H1 (cell line): ENCODE measurements around the gene MED12L. TPM values are rescaled to one million over a fixed set of nuclear protein-coding genes. Genes with fewer than 3 reads are reported as not detected.
"Not testable (repeated sequence)": the region's sequence is repeated elsewhere in the genome, so short reads cannot be mapped to it uniquely, and the experiment has no call there.

Source experiments
- CTCF ChIA-PET: fragments of 300-600 bp; sonication (Branson Sonifier 250); formaldehyde crosslinking; loops from one replicate; lab custom pipeline; 2021; ENCODE audit not compliant: partially characterized antibody; lab: Charles Lee
- POLR2A ChIA-PET: fragments of 300-600 bp; sonication (Branson Sonifier 250); formaldehyde crosslinking; loops from one replicate; lab custom pipeline; 2021; ENCODE audit warnings: inconsistent platforms; ENCODE audit not compliant: partially characterized antibody; lab: Charles Lee
- DNase-seq, 2 experiments: peaks; one replicate each; pipeline versions ENCODE4 v3.0.0 to v3.0.0-alpha.2; 2010 to 2022; ENCODE audit warnings: low spot score in 2 of 2, low read depth in 1 of 2, mixed read lengths in 1 of 2
- FAIRE-seq: peaks from 2 replicates; lab custom pipeline; 2011; peaks lifted over from hg19 to GRCh38; lab: Jason Lieb, UNC
- H2AFZ ChIP-seq: 2 replicates; pipeline ENCODE4 v1.8.1; 2012; ENCODE audit warnings: low read length, inconsistent platforms
- H2AK5ac ChIP-seq: 2 replicates; pipeline ENCODE4 v1.6.1; 2013; ENCODE audit warnings: low read depth, low read length
- H2BK120ac ChIP-seq: replicated peaks from 2 replicates; pipeline ENCODE3; 2013; ENCODE audit warnings: low read depth, low read length, inconsistent platforms
- H2BK12ac ChIP-seq: 2 replicates; pipeline ENCODE4 v1.6.1; 2013; ENCODE audit warnings: low read depth, low read length
- H2BK15ac ChIP-seq: 2 replicates; pipeline ENCODE4 v1.6.1; 2013; ENCODE audit warnings: low read length
- H2BK20ac ChIP-seq: 2 replicates; pipeline ENCODE4 v1.6.1; 2013; ENCODE audit warnings: low read length
- H2BK5ac ChIP-seq: 2 replicates; pipeline ENCODE4 v1.6.1; 2013; ENCODE audit warnings: low read depth, low read length
- H3K14ac ChIP-seq: 2 replicates; pipeline ENCODE4 v1.6.1; 2013; ENCODE audit warnings: inconsistent platforms; ENCODE audit not compliant: insufficient read length
- H3K18ac ChIP-seq: 2 replicates; pipeline ENCODE4 v1.6.1; 2013; ENCODE audit warnings: low read length; ENCODE audit errors: extremely low read depth
- H3K23ac ChIP-seq: 2 replicates; pipeline ENCODE4 v1.6.1; 2013; ENCODE audit warnings: inconsistent platforms; ENCODE audit not compliant: insufficient read length
- H3K23me2 ChIP-seq: 2 replicates; pipeline ENCODE4 v1.6.1; 2013; ENCODE audit warnings: low read depth, low read length
- H3K27ac ChIP-seq: 2 replicates; pipeline ENCODE4 v1.6.1; 2011; ENCODE audit warnings: low read depth, low read length, inconsistent platforms
- H3K27me3 ChIP-seq, 4 experiments: replicated peaks in 1 of 4; 1 replicate in 1 of 4; 2 replicates in 3 of 4; pipeline versions ENCODE4 v1.6.1 to v1.8.1; 2011 to 2013; ENCODE audit warnings: low read length in 3 of 4, mild to moderate bottlenecking in 3 of 4, inconsistent platforms in 2 of 4, mixed read lengths in 2 of 4, moderate library complexity in 1 of 4; ENCODE audit not compliant: control insufficient read depth in 3 of 4, insufficient read depth in 3 of 4; ENCODE audit errors: extremely low read depth in 1 of 4
- H3K36me3 ChIP-seq, 4 experiments: 2 replicates each; pipeline versions ENCODE4 v1.6.1 to v1.8.1; 2011 to 2013; ENCODE audit warnings: mild to moderate bottlenecking in 4 of 4, low read length in 3 of 4, moderate library complexity in 2 of 4, control low read depth in 1 of 4, inconsistent platforms in 1 of 4; ENCODE audit not compliant: insufficient read depth in 4 of 4, control insufficient read depth in 2 of 4
- H3K4ac ChIP-seq: replicated peaks from 2 replicates; pipeline ENCODE3; 2013; ENCODE audit warnings: low read length, low read depth, mixed read lengths, inconsistent platforms; ENCODE audit not compliant: insufficient read length
- H3K4me1 ChIP-seq, 4 experiments: replicated peaks in 1 of 4; 1 replicate in 1 of 4; 2 replicates in 3 of 4; pipeline versions ENCODE4 v1.6.1 to v1.8.1; 2011 to 2013; ENCODE audit warnings: low read length in 3 of 4, inconsistent platforms in 2 of 4, mixed read lengths in 1 of 4; ENCODE audit not compliant: insufficient read depth in 4 of 4, control insufficient read depth in 3 of 4
- H3K4me2 ChIP-seq, 2 experiments: 2 replicates each; pipeline versions ENCODE4 v1.6.1 to v1.8.1; 2011 to 2013; ENCODE audit warnings: low read depth in 2 of 2, low read length in 2 of 2, control low read depth in 1 of 2, inconsistent platforms in 1 of 2, mild to moderate bottlenecking in 1 of 2; ENCODE audit not compliant: insufficient read depth in 1 of 2
- H3K4me3 ChIP-seq, 4 experiments: fragments of 200-600, 300-600 bp in 1 of 4; sonication (generic), shearing (Covaris generic), sonication (Bioruptor Twin) in 1 of 4; 2 replicates each; pipeline versions ENCODE4 v1.5.1 to v1.8.1; 2011 to 2016; ENCODE audit warnings: low read length in 4 of 4, low read depth in 3 of 4, control low read depth in 2 of 4, inconsistent platforms in 2 of 4, mild to moderate bottlenecking in 2 of 4, mixed read lengths in 1 of 4, moderate library complexity in 1 of 4; ENCODE audit not compliant: insufficient read depth in 2 of 4; ENCODE audit errors: extremely low read depth in 1 of 4
- H3K56ac ChIP-seq: replicated peaks from 2 replicates; pipeline ENCODE3; 2013; ENCODE audit warnings: low read depth, mild to moderate bottlenecking, mixed read lengths, low read length, inconsistent platforms; ENCODE audit not compliant: insufficient read length
- H3K79me1 ChIP-seq: 2 replicates; pipeline ENCODE4 v1.6.1; 2013; ENCODE audit warnings: low read depth, low read length, control low read depth
- H3K79me2 ChIP-seq, 2 experiments: 2 replicates each; pipeline versions ENCODE4 v1.6.1 to v1.8.1; 2012 to 2013; ENCODE audit warnings: low read length in 2 of 2, mild to moderate bottlenecking in 2 of 2, inconsistent platforms in 1 of 2; ENCODE audit not compliant: insufficient read depth in 2 of 2, control insufficient read depth in 1 of 2
- H3K9ac ChIP-seq, 4 experiments: replicated peaks in 1 of 4; 1 replicate in 1 of 4; 2 replicates in 3 of 4; pipeline versions ENCODE4 v1.6.1 to v1.8.1; 2011 to 2013; ENCODE audit warnings: low read depth in 3 of 4, low read length in 3 of 4, control low read depth in 2 of 4, mild to moderate bottlenecking in 2 of 4, moderate library complexity in 2 of 4, inconsistent platforms in 1 of 4; ENCODE audit errors: extremely low read depth in 1 of 4
- H3K9me3 ChIP-seq, 2 experiments: 2 replicates each; pipeline versions ENCODE4 v1.6.1 to v1.8.1; 2012 to 2013; ENCODE audit warnings: mild to moderate bottlenecking in 2 of 2, moderate library complexity in 2 of 2, control low read depth in 1 of 2, inconsistent platforms in 1 of 2, low read depth in 1 of 2, low read length in 1 of 2, mixed read lengths in 1 of 2; ENCODE audit not compliant: insufficient read depth in 2 of 2
- H4K20me1 ChIP-seq, 2 experiments: replicated peaks in 1 of 2; 2 replicates each; pipeline versions ENCODE3 to v1.8.1; 2011 to 2013; ENCODE audit warnings: inconsistent platforms in 2 of 2, low read length in 2 of 2, mild to moderate bottlenecking in 1 of 2; ENCODE audit not compliant: insufficient read depth in 2 of 2, control insufficient read depth in 1 of 2
- H4K5ac ChIP-seq: 2 replicates; pipeline ENCODE4 v1.6.1; 2013; ENCODE audit warnings: low read length, low read depth, mixed read lengths, inconsistent platforms; ENCODE audit not compliant: insufficient read length
- H4K8ac ChIP-seq: 2 replicates; pipeline ENCODE4 v1.8.0; 2013; ENCODE audit warnings: mild to moderate bottlenecking, moderate library complexity, low read length, inconsistent platforms; ENCODE audit not compliant: insufficient read depth; ENCODE audit errors: extremely low read depth
- H4K91ac ChIP-seq: replicated peaks from 2 replicates; pipeline ENCODE3; 2013; ENCODE audit warnings: low read length, mixed read lengths, inconsistent platforms; ENCODE audit not compliant: insufficient read length
- polyA plus RNA-seq, 7 experiments: library from polyadenylated mRNA; depleted of rRNA in 3 of 7; stranded (reverse) in 5 of 7; unstranded in 2 of 7; fragments of >200 nt in 5 of 7; fragments of 200-250 nt in 2 of 7; gene quantifications; 1 replicate in 5 of 7; 2 replicates in 1 of 7; 4 replicates in 1 of 7; pipeline versions ENCODE4 v1.2.1 to v1.2.3, GENCODE V29; 2011 to 2013; ENCODE audit warnings: missing spikeins in 2 of 7, mixed read lengths in 2 of 7
- total RNA-seq: library from RNA; stranded (reverse); fragmentation: NEBNext Ultra II Directional; extraction: Animal tissue kit (Norgen Biotek cat#: 25700); gene quantifications from 2 replicates; pipeline ENCODE4 v1.2.1, GENCODE V29; 2021

MED12L gene
- total and polyA plus RNA-seq, 2 of the 8 experiments (the other 6 are each of a cell fraction or from before 2014, with no cell fraction given): 3.6 to 26.2 TPM

- peaks cover 0 to 22% (median 11%) of the 10 kb centered on the region in 4 experiments; a peak in 4 of 7 replicates for H3K4me1 ChIP-seq
- FAIRE-seq, H3K27me3 ChIP-seq, H3K9me3 ChIP-seq, H2BK12ac ChIP-seq, H3K4me3 ChIP-seq, H2BK120ac ChIP-seq, POLR2A ChIA-PET, H2AFZ ChIP-seq, H3K36me3 ChIP-seq, H3K23ac ChIP-seq, H3K79me2 ChIP-seq, H3K4me2 ChIP-seq, H2BK15ac ChIP-seq, H3K27ac ChIP-seq, H4K91ac ChIP-seq, H3K4ac ChIP-seq, H3K14ac ChIP-seq, H2BK20ac ChIP-seq, H3K56ac ChIP-seq, H3K18ac ChIP-seq, DNase-seq, H2AK5ac ChIP-seq, H2BK5ac ChIP-seq, H4K20me1 ChIP-seq, H3K23me2 ChIP-seq, H4K8ac ChIP-seq, H4K5ac ChIP-seq, H3K79me1 ChIP-seq, H3K9ac ChIP-seq: not testable (repeated sequence)
- CTCF ChIA-PET: interaction anchor here (1.0 to 1.8 kb wide), 6 partner anchors 18 to 95 kb away, joined by 3 to 6 read pairs (median 4); no protein-coding TSS in a partner anchor
Measured at GRCh38 chr3:151232403-151232802, 146.9 kb downstream of the MED12L start.
